Upper lobe of left lung (tissue), 6 donors: ENCODE results near the gene WLS. TPM values are rescaled to one million over a fixed set of nuclear protein-coding genes. Genes with fewer than 3 reads are reported as not detected.

Source experiments
- ATAC-seq, 2 donors: fragments of 200-7000 bp; cut with Tn5 transposase; one replicate each; pipeline ENCODE4 v1.9.1; 2022; ENCODE audit warnings: mild to moderate bottlenecking in 2 of 2, moderate library complexity in 2 of 2; ENCODE audit not compliant: low FRiP score in 2 of 2
- DNase-seq, 2 donors: peaks; one replicate each; pipeline ENCODE4 v3.0.0-alpha.2; 2019 to 2020
- H3K27ac ChIP-seq, 4 donors: fragments of 200-600 bp; sonication (generic); one replicate each; pipeline ENCODE4 v1.5.1; 2016 to 2019
- H3K27me3 ChIP-seq, 4 donors: fragments of 200-600 bp; sonication (generic); one replicate each; pipeline ENCODE4 v1.5.1; 2017 to 2019
- H3K36me3 ChIP-seq, 4 donors: fragments of 200-600 bp; sonication (generic); one replicate each; pipeline ENCODE4 v1.5.1; 2016 to 2019
- H3K4me1 ChIP-seq, 4 donors: fragments of 200-600 bp; sonication (generic); one replicate each; pipeline ENCODE4 v1.5.1; 2018 to 2019
- H3K4me3 ChIP-seq, 4 donors: fragments of 200-600 bp; sonication (generic); one replicate each; pipeline ENCODE4 v1.5.1; 2017 to 2019; ENCODE audit warnings: mild to moderate bottlenecking in 2 of 4, moderate library complexity in 1 of 4
- H3K9me3 ChIP-seq, 4 donors: fragments of 200-600 bp; sonication (generic); one replicate each; pipeline ENCODE4 v1.5.1; 2018 to 2019
- CTCF ChIP-seq, 6 experiments: fragments of 450-650 bp in 4 of 6; fragments of 200-600 bp in 2 of 6; sonication (generic) in 2 of 6; IDR thresholded peaks; one replicate each; pipeline ENCODE4 v1.5.1; 2016 to 2019; ENCODE audit warnings: antibody characterized with exemption in 6 of 6
- EP300 ChIP-seq, 4 donors: sonication (generic); formaldehyde crosslinking; IDR thresholded peaks; one replicate each; pipeline ENCODE4 v1.5.1; 2017; ENCODE audit warnings: antibody characterized with exemption in 4 of 4, control low read depth in 2 of 4
- POLR2A ChIP-seq, 4 donors: fragments of 450-650 bp; IDR thresholded peaks; one replicate each; pipeline ENCODE4 v1.5.1; 2016 to 2017; ENCODE audit warnings: antibody characterized with exemption in 4 of 4, mild to moderate bottlenecking in 2 of 4
- POLR2AphosphoS5 ChIP-seq, 2 donors: sonication (generic); formaldehyde crosslinking; IDR thresholded peaks; one replicate each; pipeline ENCODE4 v1.5.1; 2017; ENCODE audit warnings: antibody characterized with exemption in 2 of 2
- WGBS, 2 donors: methylation state at CpG; one replicate each; pipeline ENCODE4 v1.1.5; 2017 to 2018; 5-methylcytosine and 5-hydroxymethylcytosine counted together
- total RNA-seq, 6 donors: library from RNA; depleted of rRNA in 4 of 6; stranded (reverse); fragments of >200 nt in 4 of 6; gene quantifications; one replicate each; pipeline versions ENCODE4 v1.1.0 to v1.2.1, GENCODE V29; 2016 to 2021
- donor health status: DM: no; HTN: no; CAD: no; lungs with moderate emphysema.
- donor health status: DM: no; HTN: yes; CAD: no; lungs with severe emphysema.

WLS gene
- total RNA-seq, 6 donors from 2014 or later: 33.5 to 113 (median 61.3) TPM

- H3K36me3 ChIP-seq: no peaks in the 10 kb centered on the region
- DNase-seq (no peak), ATAC-seq (no peak)
- H3K27ac ChIP-seq: peak overlapping the region in 1 of 4 donors; percentile 23
- H3K9me3 ChIP-seq: no peaks in the 10 kb centered on the region
- H3K4me3 ChIP-seq: no peak overlapping the region
- 83 to 90% methylated on average over 3 of the region's 3 CpGs for WGBS, 2 donors
- TF ChIP-seq EP300 (IDR thresholded peaks at IDR 0.05): no peak
- no peak for TF ChIP-seq CTCF (IDR thresholded peaks at IDR 0.05)
- TF ChIP-seq POLR2AphosphoS5 (IDR thresholded peaks at IDR 0.05): no peak
- TF ChIP-seq POLR2A (IDR thresholded peaks at IDR 0.05): no peak
- peaks cover 20 to 25% (median 22%) of the 10 kb centered on the region in 4 donors for H3K4me1 ChIP-seq
- H3K27me3 ChIP-seq: no peaks in the 10 kb centered on the region
Observed at GRCh38 chr1:68205794-68206358, 26.4 kb downstream of the WLS start.

DNA sequence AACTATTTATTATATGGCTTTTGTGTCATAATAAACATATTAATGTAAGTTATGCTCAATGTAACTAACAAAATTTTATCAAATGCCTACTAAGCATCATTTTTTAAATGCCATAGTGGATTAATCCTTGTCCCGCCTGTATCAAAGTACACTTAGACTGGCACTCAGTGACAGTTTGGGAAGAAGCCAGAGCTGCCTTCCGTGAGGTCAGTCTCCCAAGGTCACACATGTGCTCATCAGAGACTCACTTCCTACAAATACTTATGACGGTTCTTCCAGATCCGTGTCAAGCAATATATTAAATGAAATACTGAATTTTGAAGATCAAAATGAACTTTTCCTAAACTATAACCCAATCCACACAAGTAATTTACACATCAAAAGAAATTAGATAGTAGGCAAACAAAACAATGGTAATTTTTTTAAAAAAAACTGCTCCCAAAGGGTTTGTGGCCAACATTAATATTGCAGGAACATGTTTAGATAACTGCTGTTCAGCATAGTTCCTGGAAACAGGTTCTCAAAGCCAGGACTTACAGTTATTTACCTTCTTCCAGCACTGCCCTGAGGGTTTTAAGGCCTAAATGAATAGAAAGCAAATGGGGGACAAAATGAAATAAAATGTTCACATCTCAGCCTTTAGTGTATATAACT is 27.2 kb downstream of the WLS start:
- Histone ChIP-seq H3K27ac (peak overlapping the region in 2 of 4 donors; percentile 14 to 23), H3K9me3 (no peaks in the 10 kb centered on the region), H3K4me1 (peaks cover 24 to 26% (median 26%) of the 10 kb centered on the region in 4 donors), H3K4me3 (no peak overlapping the region), H3K36me3 (no peaks in the 10 kb centered on the region), H3K27me3 (no peaks in the 10 kb centered on the region)
- WGBS, 2 donors: 45 to 50% methylated on average over 4 of the region's 4 CpGs
- TF ChIP-seq POLR2AphosphoS5 (IDR thresholded peaks at IDR 0.05): no peak
- no peak for TF ChIP-seq CTCF (IDR thresholded peaks at IDR 0.05)
- no peak for TF ChIP-seq POLR2A (IDR thresholded peaks at IDR 0.05)
- no peak for TF ChIP-seq EP300 (IDR thresholded peaks at IDR 0.05)
- no peak for DNase-seq
- ATAC-seq: no peak

GRCh38 chr1:68202239-68202832 is 30.0 kb downstream of the WLS start:
- no peak for TF ChIP-seq CTCF (IDR thresholded peaks at IDR 0.05)
- no peak for TF ChIP-seq EP300 (IDR thresholded peaks at IDR 0.05)
- no peak for TF ChIP-seq POLR2AphosphoS5 (IDR thresholded peaks at IDR 0.05)
- no peak for TF ChIP-seq POLR2A (IDR thresholded peaks at IDR 0.05)
- Histone ChIP-seq H3K27me3 (no peaks in the 10 kb centered on the region), H3K27ac (no peak overlapping the region), H3K4me1 (peaks cover 20 to 34% (median 32%) of the 10 kb centered on the region in 4 donors), H3K4me3 (no peak overlapping the region), H3K36me3 (no peaks in the 10 kb centered on the region), H3K9me3 (no peaks in the 10 kb centered on the region)
- 80 to 93% methylated on average over 5 of the region's 5 CpGs for WGBS, 2 donors
- DNase-seq (no peak), ATAC-seq (no peak)

DNA sequence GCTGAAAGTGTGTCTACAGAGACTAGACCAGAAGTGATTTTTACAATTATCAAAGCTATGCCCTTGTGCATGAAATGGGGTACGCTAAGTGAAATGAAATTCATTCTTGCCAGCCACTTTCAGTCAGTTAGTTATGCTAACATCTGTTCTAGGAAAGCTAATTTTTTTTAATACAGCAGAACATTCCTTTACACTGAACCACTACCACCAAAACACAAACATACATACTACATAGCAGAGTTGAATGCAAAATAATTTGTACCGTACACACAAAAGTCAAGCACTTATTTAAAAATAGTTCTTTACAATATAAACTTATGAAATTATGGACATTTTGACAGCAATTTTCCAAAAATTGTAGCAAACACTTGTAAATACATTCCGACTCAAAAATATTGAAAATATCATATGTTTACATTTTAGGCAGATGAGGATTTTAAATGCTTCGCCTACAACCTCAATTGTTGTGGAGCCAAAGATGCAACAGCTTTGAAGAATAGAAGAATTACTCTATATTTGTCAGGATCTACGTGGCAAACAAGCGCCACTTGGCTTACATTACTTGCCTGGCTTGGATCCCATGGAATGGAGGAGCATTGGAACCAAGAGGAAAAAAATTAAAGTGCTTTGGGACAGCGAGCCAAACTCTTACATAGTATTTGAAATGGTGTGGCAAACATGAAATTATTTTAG is 30.6 kb downstream of the WLS start:
- no peak for TF ChIP-seq CTCF (IDR thresholded peaks at IDR 0.05)
- no peak for TF ChIP-seq POLR2AphosphoS5 (IDR thresholded peaks at IDR 0.05)
- no peak for TF ChIP-seq EP300 (IDR thresholded peaks at IDR 0.05)
- TF ChIP-seq POLR2A (IDR thresholded peaks at IDR 0.05): no peak
- no peak overlapping the region for H3K27ac ChIP-seq
- WGBS, 2 donors: 56 to 59% methylated on average over 7 of the region's 7 CpGs
- no peaks in the 10 kb centered on the region for H3K27me3 ChIP-seq
- H3K9me3 ChIP-seq: no peaks in the 10 kb centered on the region
- no peaks in the 10 kb centered on the region for H3K36me3 ChIP-seq
- DNase-seq: no peak
- ATAC-seq: no peak
- no peak overlapping the region for H3K4me3 ChIP-seq
- peaks cover 20 to 38% (median 32%) of the 10 kb centered on the region in 4 donors for H3K4me1 ChIP-seq
